Activated T-cell treated with anti-CD3 and anti-CD28 coated beads, Interleukin-2, amount 50 U/mL, for 48 hours (primary cell): ENCODE data around the gene SLC22A25.

Source experiments
- DNase-seq, 2 experiments: peaks; one replicate each; pipeline ENCODE4 v3.0.0-alpha.2; 2020

Gene SLC22A25

DNA sequence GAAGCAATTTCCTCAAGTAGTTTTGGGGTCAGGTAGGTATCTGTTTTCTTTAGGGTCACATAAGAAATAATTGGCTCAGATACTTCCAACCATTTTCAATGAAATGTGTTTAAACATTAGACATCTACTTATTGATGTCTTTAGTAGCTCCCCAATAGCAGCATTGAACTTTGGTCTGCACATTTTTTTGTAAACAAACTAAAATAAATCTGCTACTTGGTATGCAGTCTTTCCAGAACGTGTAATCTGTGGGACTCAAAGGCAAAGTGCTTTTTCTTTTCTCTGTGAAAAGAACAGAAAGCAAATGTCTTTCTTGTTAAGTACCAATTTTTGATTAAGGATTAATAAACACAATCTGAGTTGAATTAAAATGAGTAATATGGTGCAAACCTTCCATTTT is 13.6 kb downstream of the SLC22A25 start:
- DNase-seq = no peak

DNA sequence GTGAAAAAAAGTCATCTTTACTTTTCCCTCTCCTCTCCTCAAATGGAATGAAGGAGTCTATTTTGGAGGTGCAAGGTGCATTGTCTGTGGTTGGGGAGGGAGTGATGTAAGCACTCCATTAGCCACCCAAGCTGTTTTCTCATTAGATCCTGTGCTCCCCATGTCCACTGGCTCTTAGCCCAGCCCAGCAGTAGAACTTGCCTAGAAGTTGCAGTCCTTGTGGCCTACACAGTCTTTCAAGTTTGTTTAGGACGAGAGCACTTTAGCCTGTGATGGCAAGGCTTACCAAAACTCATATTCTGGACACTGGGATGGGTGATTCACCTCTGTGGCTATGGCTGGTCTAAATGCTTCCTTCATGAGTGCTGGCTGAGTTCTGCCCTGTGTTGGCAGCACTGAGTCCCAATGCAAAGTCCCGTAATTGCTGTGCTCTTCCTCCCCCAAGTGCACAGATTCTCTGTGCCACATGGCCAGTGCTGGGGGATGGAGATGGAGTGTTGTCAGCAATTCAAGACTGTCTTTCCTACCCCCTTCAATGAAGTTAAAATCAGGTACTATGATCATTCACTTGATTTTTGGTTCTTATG is 15.8 kb downstream of the SLC22A25 start:
- DNase-seq = no peak

DNA sequence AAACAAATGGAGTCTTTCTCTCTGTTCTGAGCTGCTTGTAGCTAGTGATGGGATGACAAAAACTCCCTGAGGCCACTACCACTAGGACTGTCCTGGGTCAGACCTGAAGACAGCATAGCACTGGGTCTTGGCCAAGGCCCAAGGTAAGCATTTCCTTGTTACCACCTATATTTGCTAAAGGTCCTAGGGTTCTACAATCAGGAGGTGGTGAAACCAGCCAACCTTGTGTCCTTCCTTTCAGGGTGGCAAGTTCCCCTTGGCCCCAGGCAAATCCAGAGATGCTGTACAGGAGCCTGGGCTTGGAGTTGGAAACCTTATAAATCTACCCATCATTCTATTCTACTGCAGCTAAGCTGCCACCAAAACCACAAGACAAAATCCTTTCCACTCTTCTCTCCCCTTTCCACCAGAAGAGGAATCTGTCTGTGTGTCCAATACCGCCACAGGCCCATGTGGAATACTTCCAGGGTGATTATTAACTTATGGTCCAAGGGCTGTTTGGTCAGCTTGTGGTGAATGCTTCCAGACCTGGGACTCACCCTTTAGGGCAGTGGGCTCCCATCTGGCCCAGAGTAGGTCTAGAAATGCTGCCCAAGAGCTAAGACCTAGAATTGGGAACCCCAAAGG is 16.8 kb downstream of the SLC22A25 start:
- DNase-seq = no peak

DNA sequence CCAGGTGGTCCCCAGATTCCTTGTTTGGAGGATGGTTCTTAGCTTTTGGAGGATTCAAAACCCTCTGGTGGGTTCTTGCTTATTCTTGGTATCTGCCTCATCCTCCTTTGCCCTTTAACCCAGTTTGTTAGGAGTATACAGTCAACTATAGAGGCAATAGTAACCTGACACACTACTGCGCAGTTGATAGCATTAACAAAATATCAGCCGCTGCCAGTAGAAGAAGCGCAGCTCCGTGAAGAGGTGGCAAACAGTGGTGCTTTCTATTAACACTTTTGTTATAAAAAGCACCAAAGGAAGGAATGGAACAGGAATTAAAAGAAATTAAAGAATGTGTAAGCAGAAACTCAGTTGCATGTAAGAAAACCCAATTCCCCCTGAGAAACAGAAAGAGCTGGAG is 29.3 kb downstream of the SLC22A25 start:
- DNase-seq = no peak

DNA sequence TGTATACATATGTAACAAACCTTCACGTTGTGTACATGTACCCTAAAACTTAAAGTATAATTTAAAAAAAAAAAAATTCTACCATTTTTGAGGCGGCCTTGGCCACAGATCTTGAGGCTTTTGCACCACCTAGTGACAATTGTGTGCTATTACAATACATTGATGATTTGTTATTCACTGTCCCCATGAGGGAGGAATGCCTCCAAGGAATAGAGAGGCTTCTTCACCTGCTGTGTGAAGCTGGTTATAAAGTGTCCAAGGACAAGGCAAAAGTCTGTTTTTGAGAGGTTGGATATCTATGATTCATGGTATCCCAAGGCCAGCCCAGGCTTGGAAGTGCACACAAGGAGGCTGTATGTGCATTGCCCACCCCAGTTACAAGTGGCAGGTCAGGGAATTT is 30.7 kb downstream of the SLC22A25 start:
- DNase-seq = no peak

DNA sequence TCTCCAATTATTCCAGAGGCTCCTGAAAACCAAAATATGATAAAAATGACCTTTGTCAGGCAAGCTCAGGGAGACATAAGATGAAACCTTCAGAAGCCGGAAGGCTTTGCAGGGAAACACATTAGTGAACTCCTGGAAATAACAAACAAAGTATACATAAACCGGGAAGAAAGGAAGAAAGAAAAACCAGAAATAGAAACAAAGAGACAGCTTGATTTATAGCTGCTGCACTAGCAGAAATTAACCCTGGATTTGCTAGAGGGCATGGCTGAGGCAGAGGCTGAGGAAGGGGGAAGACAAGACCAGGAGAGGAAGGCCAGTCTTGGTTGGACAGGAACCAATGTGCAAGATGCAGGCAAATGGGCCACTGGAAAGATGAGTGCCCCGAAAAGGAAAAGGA is 33.3 kb downstream of the SLC22A25 start:
- DNase-seq = no peak
